H9 (cell line): ENCODE measurements around the gene FARS2. TPM values are rescaled to one million over a fixed set of nuclear protein-coding genes. Genes with fewer than 3 reads are reported as not detected.

Experiments used
- DNase-seq: peaks from one replicate; pipeline ENCODE4 v3.0.0-alpha.2; 2017
- H2AFZ ChIP-seq: one replicate; pipeline ENCODE4 v1.6.1; 2013; ENCODE audit warnings: mild to moderate bottlenecking, low read length, control low read depth, moderate library complexity
- H2AK5ac ChIP-seq: 2 replicates; pipeline ENCODE4 v1.6.1; 2013; ENCODE audit warnings: low read length, control low read depth, mixed read lengths; ENCODE audit not compliant: insufficient read length
- H2BK120ac ChIP-seq: one replicate; pipeline ENCODE4 v1.6.1; 2013; ENCODE audit warnings: low read depth, mild to moderate bottlenecking, low read length, control low read depth, inconsistent platforms; ENCODE audit not compliant: poor library complexity, severe bottlenecking
- H2BK12ac ChIP-seq: 2 replicates; pipeline ENCODE4 v1.6.1; 2013; ENCODE audit warnings: low read length, control low read depth, mixed read lengths, low read depth; ENCODE audit not compliant: insufficient read length
- H2BK15ac ChIP-seq: 2 replicates; pipeline ENCODE4 v1.6.1; 2013; ENCODE audit warnings: low read depth, low read length, control low read depth
- H2BK20ac ChIP-seq: one replicate; pipeline ENCODE4 v1.6.1; 2013; ENCODE audit warnings: low read depth, mild to moderate bottlenecking, low read length, control low read depth, inconsistent platforms; ENCODE audit not compliant: poor library complexity, severe bottlenecking
- H2BK5ac ChIP-seq: 2 replicates; pipeline ENCODE4 v1.6.1; 2013; ENCODE audit warnings: low read length, control low read depth, mixed read lengths; ENCODE audit not compliant: insufficient read length
- H3K14ac ChIP-seq: 2 replicates; pipeline ENCODE4 v1.6.1; 2013; ENCODE audit warnings: low read length, control low read depth; ENCODE audit not compliant: insufficient read depth
- H3K18ac ChIP-seq: 2 replicates; pipeline ENCODE4 v1.6.1; 2013; ENCODE audit warnings: low read depth, mild to moderate bottlenecking, mixed read lengths, low read length, control low read depth; ENCODE audit not compliant: insufficient read length
- H3K23ac ChIP-seq: 2 replicates; pipeline ENCODE4 v1.6.1; 2013; ENCODE audit warnings: low read length, control low read depth, mixed read lengths, low read depth; ENCODE audit not compliant: insufficient read length
- H3K23me2 ChIP-seq: 2 replicates; pipeline ENCODE4 v1.6.1; 2013; ENCODE audit warnings: low read depth, mild to moderate bottlenecking, mixed read lengths, low read length, control low read depth; ENCODE audit not compliant: insufficient read length, poor library complexity, severe bottlenecking
- H3K27ac ChIP-seq: 2 replicates; pipeline ENCODE4 v1.5.1; 2013; ENCODE audit warnings: low read length, control low read depth, mixed read lengths, low read depth; ENCODE audit not compliant: insufficient read length
- H3K27me3 ChIP-seq: 2 replicates; pipeline ENCODE4 v1.6.1; 2013; ENCODE audit warnings: low read length, control low read depth, inconsistent platforms; ENCODE audit not compliant: insufficient read depth
- H3K4ac ChIP-seq: 2 replicates; pipeline ENCODE4 v1.6.1; 2013; ENCODE audit warnings: low read depth, mild to moderate bottlenecking, control low read depth, inconsistent platforms, low read length, moderate library complexity
- H3K4me1 ChIP-seq: 2 replicates; pipeline ENCODE4 v1.6.1; 2013; ENCODE audit warnings: low read length, control low read depth, inconsistent platforms; ENCODE audit not compliant: insufficient read depth
- H3K4me2 ChIP-seq: 2 replicates; pipeline ENCODE4 v1.6.1; 2013; ENCODE audit warnings: low read length, control low read depth, mixed read lengths; ENCODE audit not compliant: insufficient read length, insufficient read depth
- H3K56ac ChIP-seq: 2 replicates; pipeline ENCODE4 v1.6.1; 2013; ENCODE audit warnings: low read depth, mild to moderate bottlenecking, mixed read lengths, low read length, control low read depth; ENCODE audit not compliant: insufficient read length
- H3K79me1 ChIP-seq: 2 replicates; pipeline ENCODE4 v1.6.1; 2013; ENCODE audit warnings: low read depth, mild to moderate bottlenecking, moderate library complexity, low read length, control low read depth, inconsistent platforms; ENCODE audit not compliant: insufficient read depth, poor library complexity, severe bottlenecking
- H3K79me2 ChIP-seq: 2 replicates; pipeline ENCODE4 v1.6.1; 2013; ENCODE audit warnings: low read length, control low read depth, inconsistent platforms; ENCODE audit not compliant: insufficient read depth
- H3K9ac ChIP-seq: 2 replicates; pipeline ENCODE4 v1.6.1; 2013; ENCODE audit warnings: low read length, control low read depth, mixed read lengths; ENCODE audit not compliant: insufficient read length; ENCODE audit errors: extremely low read depth
- H3K9me3 ChIP-seq: one replicate; pipeline ENCODE4 v1.6.1; 2013; ENCODE audit warnings: low read depth, low read length, inconsistent platforms; ENCODE audit not compliant: control insufficient read depth
- H3T11ph ChIP-seq: one replicate; pipeline ENCODE4 v1.6.1; 2013; ENCODE audit warnings: mild to moderate bottlenecking, low read length, control low read depth, inconsistent platforms
- H4K20me1 ChIP-seq: one replicate; pipeline ENCODE4 v1.6.1; 2013; ENCODE audit not compliant: control insufficient read depth, insufficient read length, insufficient read depth
- H4K5ac ChIP-seq: 2 replicates; pipeline ENCODE4 v1.6.1; 2013; ENCODE audit warnings: low read depth, mild to moderate bottlenecking, mixed read lengths, low read length, control low read depth; ENCODE audit not compliant: insufficient read length
- H4K8ac ChIP-seq: replicated peaks from 2 replicates; pipeline ENCODE4 v1.6.1; 2013; ENCODE audit warnings: low read length, control low read depth, mixed read lengths, low read depth; ENCODE audit not compliant: insufficient read length
- H4K91ac ChIP-seq: 2 replicates; pipeline ENCODE4 v1.6.1; 2013; ENCODE audit warnings: low read depth, mild to moderate bottlenecking, moderate library complexity, mixed read lengths, low read length, control low read depth; ENCODE audit not compliant: insufficient read length
- H3K27ac Mint-ChIP-seq, 3 experiments: 2 replicates in 2 of 3; 3 replicates in 1 of 3; pipeline ENCODE4 v1.8.0; 2020 to 2021; ENCODE audit warnings: mixed read lengths in 3 of 3, mild to moderate bottlenecking in 1 of 3, moderate library complexity in 1 of 3
- H3K27me3 Mint-ChIP-seq: 2 replicates; pipeline ENCODE4 v1.8.0; 2021; ENCODE audit warnings: low read depth, mild to moderate bottlenecking, moderate library complexity, mixed read lengths
- H3K36me3 Mint-ChIP-seq, 3 experiments: 2 replicates in 2 of 3; 3 replicates in 1 of 3; pipeline ENCODE4 v1.8.0; 2020 to 2021; ENCODE audit warnings: low read depth in 3 of 3, mixed read lengths in 3 of 3; ENCODE audit not compliant: insufficient read depth in 1 of 3
- H3K4me1 Mint-ChIP-seq, 2 experiments: 2 replicates each; pipeline ENCODE4 v1.8.0; 2020; ENCODE audit warnings: mixed read lengths in 2 of 2
- H3K4me3 Mint-ChIP-seq, 2 experiments: 2 replicates in 1 of 2; 3 replicates in 1 of 2; pipeline ENCODE4 v1.8.0; 2020 to 2021; ENCODE audit warnings: mild to moderate bottlenecking in 2 of 2, mixed read lengths in 2 of 2, moderate library complexity in 1 of 2
- H3K9me3 Mint-ChIP-seq, 2 experiments: 2 replicates in 1 of 2; 3 replicates in 1 of 2; pipeline ENCODE4 v1.8.0; 2020; ENCODE audit warnings: mild to moderate bottlenecking in 2 of 2, mixed read lengths in 2 of 2, moderate library complexity in 1 of 2
- CTCF ChIP-seq: fragments of 200-600 bp; sonication (generic); conservative IDR thresholded peaks from 3 replicates; pipeline ENCODE4 v1.8.0; 2021; ENCODE audit warnings: antibody characterized with exemption, mild to moderate bottlenecking
- WGBS: extraction: QIAGEN DNeasy Blood & Tissue Kit; methylation state at CpG from one replicate; pipeline ENCODE4 v1.1.7; 2013; ENCODE audit warnings: missing lambda C conversion rate, low lambda C conversion rate, mixed read lengths; ENCODE audit not compliant: insufficient read length; ENCODE audit errors: extremely low coverage; 5-methylcytosine and 5-hydroxymethylcytosine counted together
- total RNA-seq: library from RNA; stranded (reverse); gene quantifications from 2 replicates; pipeline ENCODE4 v1.2.1, GENCODE V29; 2021

Gene FARS2
- total RNA-seq, 1 experiment from 2014 or later: 8.5 TPM

- no peak overlapping the region for H3K4me2 ChIP-seq
- WGBS: no CpG with 5 or more reads among the region's 1 CpG
- DNase-seq: no peak
Measured at GRCh38 chr6:5334341-5334740, 73.0 kb downstream of the FARS2 start.

More at GRCh38 chr6:5334341-5334740, 73.0 kb downstream of the FARS2 start:
- TF ChIP-seq CTCF: no peak
- no peak overlapping the region for H3K27ac ChIP-seq
- no peak overlapping the region for H3K18ac ChIP-seq
- no peak overlapping the region for H2AK5ac ChIP-seq
- H2BK15ac ChIP-seq: no peak overlapping the region
- no peak overlapping the region for H3K4me3 Mint-ChIP-seq
- H3K9me3 Mint-ChIP-seq: no peaks in the 10 kb centered on the region
- no peak overlapping the region for H3K9ac ChIP-seq
- H4K8ac ChIP-seq: no peak overlapping the region
- no peaks in the 10 kb centered on the region for H3K27me3 ChIP-seq
- no peak overlapping the region for H3K27ac Mint-ChIP-seq
- H3K4ac ChIP-seq: no peak overlapping the region
- no peaks in the 10 kb centered on the region for H3K36me3 Mint-ChIP-seq
- H3K79me1 ChIP-seq: no peaks in the 10 kb centered on the region
- no peak overlapping the region for H4K5ac ChIP-seq
- H3K4me1 Mint-ChIP-seq: peaks cover 2 to 7% of the 10 kb centered on the region in 2 experiments; a peak in 2 of 4 replicates
- H3K27me3 Mint-ChIP-seq: no peaks in the 10 kb centered on the region
- no peak overlapping the region for H2BK120ac ChIP-seq
- no peak overlapping the region for H3T11ph ChIP-seq
- no peak overlapping the region for H3K56ac ChIP-seq
- no peaks in the 10 kb centered on the region for H3K4me1 ChIP-seq
- no peak overlapping the region for H2AFZ ChIP-seq
- no peaks in the 10 kb centered on the region for H4K20me1 ChIP-seq
- H3K79me2 ChIP-seq: 0 out of 2 replicates have a peak, but pooled peaks cover 2% of the 10 kb centered on the region
- no peak overlapping the region for H4K91ac ChIP-seq
- H3K9me3 ChIP-seq: no peaks in the 10 kb centered on the region
- no peak overlapping the region for H2BK5ac ChIP-seq
- no peak overlapping the region for H2BK20ac ChIP-seq
- H3K23ac ChIP-seq: no peak overlapping the region
- no peak overlapping the region for H3K14ac ChIP-seq
- no peak overlapping the region for H2BK12ac ChIP-seq
- no peaks in the 10 kb centered on the region for H3K23me2 ChIP-seq
